ENCODE data around the gene SPAG9. TPM values are rescaled to one million over a fixed set of nuclear protein-coding genes. Genes with fewer than 3 reads are reported as not detected.

Gene SPAG9, protein sequence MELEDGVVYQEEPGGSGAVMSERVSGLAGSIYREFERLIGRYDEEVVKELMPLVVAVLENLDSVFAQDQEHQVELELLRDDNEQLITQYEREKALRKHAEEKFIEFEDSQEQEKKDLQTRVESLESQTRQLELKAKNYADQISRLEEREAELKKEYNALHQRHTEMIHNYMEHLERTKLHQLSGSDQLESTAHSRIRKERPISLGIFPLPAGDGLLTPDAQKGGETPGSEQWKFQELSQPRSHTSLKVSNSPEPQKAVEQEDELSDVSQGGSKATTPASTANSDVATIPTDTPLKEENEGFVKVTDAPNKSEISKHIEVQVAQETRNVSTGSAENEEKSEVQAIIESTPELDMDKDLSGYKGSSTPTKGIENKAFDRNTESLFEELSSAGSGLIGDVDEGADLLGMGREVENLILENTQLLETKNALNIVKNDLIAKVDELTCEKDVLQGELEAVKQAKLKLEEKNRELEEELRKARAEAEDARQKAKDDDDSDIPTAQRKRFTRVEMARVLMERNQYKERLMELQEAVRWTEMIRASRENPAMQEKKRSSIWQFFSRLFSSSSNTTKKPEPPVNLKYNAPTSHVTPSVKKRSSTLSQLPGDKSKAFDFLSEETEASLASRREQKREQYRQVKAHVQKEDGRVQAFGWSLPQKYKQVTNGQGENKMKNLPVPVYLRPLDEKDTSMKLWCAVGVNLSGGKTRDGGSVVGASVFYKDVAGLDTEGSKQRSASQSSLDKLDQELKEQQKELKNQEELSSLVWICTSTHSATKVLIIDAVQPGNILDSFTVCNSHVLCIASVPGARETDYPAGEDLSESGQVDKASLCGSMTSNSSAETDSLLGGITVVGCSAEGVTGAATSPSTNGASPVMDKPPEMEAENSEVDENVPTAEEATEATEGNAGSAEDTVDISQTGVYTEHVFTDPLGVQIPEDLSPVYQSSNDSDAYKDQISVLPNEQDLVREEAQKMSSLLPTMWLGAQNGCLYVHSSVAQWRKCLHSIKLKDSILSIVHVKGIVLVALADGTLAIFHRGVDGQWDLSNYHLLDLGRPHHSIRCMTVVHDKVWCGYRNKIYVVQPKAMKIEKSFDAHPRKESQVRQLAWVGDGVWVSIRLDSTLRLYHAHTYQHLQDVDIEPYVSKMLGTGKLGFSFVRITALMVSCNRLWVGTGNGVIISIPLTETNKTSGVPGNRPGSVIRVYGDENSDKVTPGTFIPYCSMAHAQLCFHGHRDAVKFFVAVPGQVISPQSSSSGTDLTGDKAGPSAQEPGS (N-terminal part only)
- total RNA-seq (10 to 100 TPM; 77.0 to 85.8 TPM), total RNA-seq (132 to 265 reads per million in 2 donors)

GRCh38 chr17:51120739-51121619 is at the start of gene SPAG9:
Gene SPAG9, minus strand, starts transcription at chr17:51120868. Its CDS starts 212 bp downstream, at chr17:51120656.
- Mint-ChIP-seq H3K27me3 (no peaks in the 10 kb centered on the region), H3K36me3 (ENCODE audit: low read depth) (no peaks in the 10 kb centered on the region), H3K27ac (peak within 1 kb of the TSS; percentile 97), H3K4me1 (peaks cover 41% of the 10 kb centered on the region), H3K4me3 (peak within 1 kb of the TSS; percentile 97)
- peak; percentile 86 for ATAC-seq
- peak; percentile 91 to 96 (median 93) for DNase-seq
- H3K9me3 ChIP-seq (ENCODE audit: control insufficient read depth, low read length, poor library complexity, severe bottlenecking): no peaks in the 10 kb centered on the region

- H3K4me3 Mint-ChIP-seq: no peak overlapping the region
- ATAC-seq: no peak
- no peaks in the 10 kb centered on the region for H3K9me3 ChIP-seq (ENCODE audit: control insufficient read depth, low read length, poor library complexity, severe bottlenecking)
- no peak for DNase-seq
- peaks cover 22% of the 10 kb centered on the region for H3K4me1 Mint-ChIP-seq
- no peaks in the 10 kb centered on the region for H3K27me3 Mint-ChIP-seq
- H3K27ac Mint-ChIP-seq: no peak overlapping the region
- H3K36me3 Mint-ChIP-seq (ENCODE audit: low read depth): peaks cover 6% of the 10 kb centered on the region
Observed at GRCh38 chr17:51169340-51169739, 48.7 kb upstream of the SPAG9 start.

DNA sequence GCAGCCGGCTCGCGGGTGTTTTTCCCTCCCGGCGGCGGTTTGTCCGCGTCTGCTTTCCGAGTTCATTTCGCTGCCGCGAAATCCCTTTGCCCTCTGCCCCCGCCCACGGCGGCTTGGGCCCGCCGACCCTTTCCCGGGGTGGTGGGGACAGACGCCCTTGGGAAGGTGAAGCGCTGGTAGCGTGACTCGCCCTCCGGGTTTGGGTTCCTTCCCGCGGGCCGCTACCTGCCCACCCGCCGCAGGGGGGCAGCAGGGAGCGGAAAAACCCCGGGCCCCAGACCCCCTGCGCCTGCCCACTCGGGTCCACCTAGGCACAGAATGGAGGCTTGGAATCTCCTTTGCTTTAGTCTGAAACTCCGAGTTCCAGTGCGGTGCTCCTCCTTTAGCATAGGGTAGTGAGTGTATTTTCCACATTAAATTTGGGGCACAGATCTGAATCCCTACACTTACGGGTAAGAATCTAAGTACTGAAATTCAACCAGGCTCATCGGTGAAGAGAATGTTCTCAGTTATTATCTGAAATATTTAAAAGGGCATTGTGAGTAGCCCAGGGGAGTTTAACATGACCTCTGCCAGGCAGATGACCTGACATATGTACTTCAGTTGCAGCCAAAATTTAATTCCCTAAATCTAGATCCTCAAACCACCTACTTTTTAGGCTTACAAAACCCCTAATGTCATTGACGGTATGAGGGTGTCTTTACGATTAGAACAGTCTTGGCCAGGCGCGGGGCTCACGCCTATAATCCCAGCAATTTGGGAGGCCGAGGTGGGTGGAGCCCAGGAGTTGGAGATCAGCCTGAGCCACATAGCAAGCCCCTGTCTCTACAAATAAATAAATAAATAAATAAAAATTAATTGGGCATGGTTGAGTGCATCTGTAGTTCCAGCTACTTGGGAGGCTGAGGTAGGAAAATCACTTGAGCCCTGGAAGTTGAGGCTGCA is 46.6 kb upstream of the SPAG9 start:
- Mint-ChIP-seq H3K36me3 (ENCODE audit: low read depth) (peaks cover 6% of the 10 kb centered on the region), H3K4me1 (peaks cover 22% of the 10 kb centered on the region)

DNA sequence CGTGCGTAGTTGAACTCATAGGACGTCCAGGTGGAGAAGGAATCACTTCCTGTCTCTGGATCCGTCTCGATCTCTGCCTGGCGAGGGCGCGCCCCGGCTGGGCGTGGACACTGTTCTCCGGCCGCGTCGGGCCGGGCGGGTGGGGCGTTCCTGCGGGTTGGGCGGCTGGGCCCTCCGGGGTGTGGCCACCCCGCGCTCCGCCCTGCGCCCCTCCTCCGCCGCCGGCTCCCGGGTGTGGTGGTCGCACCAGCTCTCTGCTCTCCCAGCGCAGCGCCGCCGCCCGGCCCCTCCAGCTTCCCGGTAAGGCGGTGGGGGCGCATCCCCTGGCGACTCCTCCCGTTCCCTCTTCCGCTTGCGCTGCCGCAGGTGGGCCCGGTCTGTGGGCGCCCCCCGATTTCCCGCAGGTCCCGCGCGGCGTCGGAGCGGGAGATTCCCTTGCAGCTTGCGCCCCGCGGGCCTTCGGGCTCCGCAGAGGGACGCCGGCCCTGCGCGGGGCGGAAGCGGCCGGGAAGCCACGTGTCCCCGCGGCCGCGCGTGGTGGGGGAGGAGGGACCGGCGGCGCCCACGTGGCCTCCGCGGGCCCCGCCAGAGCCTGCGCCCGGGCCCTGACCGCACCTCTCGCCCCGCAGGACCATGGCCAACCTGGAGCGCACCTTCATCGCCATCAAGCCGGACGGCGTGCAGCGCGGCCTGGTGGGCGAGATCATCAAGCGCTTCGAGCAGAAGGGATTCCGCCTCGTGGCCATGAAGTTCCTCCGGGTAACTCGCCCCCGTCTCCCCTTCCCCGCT is 45.7 kb upstream of the SPAG9 start, which contains the start of gene NME2:
TSS of gene NME2 (plus strand) at position 214 of the 789 bp plus-strand sequence. CDS start at position 634, 420 bp downstream.
- Mint-ChIP-seq H3K36me3 (ENCODE audit: low read depth) (peaks cover 6% of the 10 kb centered on the region), H3K27ac (peak within 1 kb of the TSS; percentile 90), H3K27me3 (no peaks in the 10 kb centered on the region), H3K4me3 (peak within 1 kb of the TSS; percentile 98), H3K4me1 (peaks cover 22% of the 10 kb centered on the region)
- ATAC-seq: peak; percentile 83
- no peaks in the 10 kb centered on the region for H3K9me3 ChIP-seq (ENCODE audit: control insufficient read depth, low read length, poor library complexity, severe bottlenecking)
- DNase-seq: peak; percentile 33 to 63 (median 52)

More for the DNA sequence above, 46.6 kb upstream of the SPAG9 start:
- DNase-seq (peak; percentile 49 to 61 (median 55)), ATAC-seq (peak; percentile 72)
- Mint-ChIP-seq H3K27me3 (no peaks in the 10 kb centered on the region), H3K4me3 (peak overlapping the region; percentile 98), H3K27ac (peak overlapping the region; percentile 72)
- no peaks in the 10 kb centered on the region for H3K9me3 ChIP-seq (ENCODE audit: control insufficient read depth, low read length, poor library complexity, severe bottlenecking)

DNA sequence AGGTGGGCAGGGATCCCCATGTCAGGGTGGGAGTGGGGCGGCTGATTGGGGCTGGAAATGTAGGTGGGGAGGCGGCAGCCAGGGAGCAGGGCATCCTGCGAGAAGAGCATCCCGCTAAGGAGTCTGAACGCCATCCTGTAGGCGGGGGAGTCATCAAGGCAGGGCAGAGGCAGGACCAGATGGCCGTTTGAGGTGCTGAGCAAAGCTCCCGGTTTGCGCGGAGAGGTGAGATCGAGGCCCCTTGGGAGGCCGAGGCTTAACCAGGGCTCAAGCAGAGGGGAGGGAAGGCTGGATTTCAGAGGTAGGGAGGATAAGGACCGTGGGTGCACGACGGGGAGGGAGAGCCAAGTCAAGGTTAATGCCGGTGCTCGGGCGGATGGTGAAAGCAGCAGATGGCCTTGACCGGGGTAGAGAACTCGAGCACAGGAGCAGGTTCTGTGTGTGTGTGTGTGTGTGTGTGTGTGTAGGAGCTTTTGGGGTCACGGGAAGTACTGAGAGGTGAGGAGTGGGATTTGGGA is 45.1 kb upstream of the SPAG9 start:
- H3K9me3 ChIP-seq (ENCODE audit: control insufficient read depth, low read length, poor library complexity, severe bottlenecking): no peaks in the 10 kb centered on the region
- Mint-ChIP-seq H3K4me3 (peak overlapping the region; percentile 98), H3K36me3 (ENCODE audit: low read depth) (peaks cover 6% of the 10 kb centered on the region), H3K27me3 (no peaks in the 10 kb centered on the region), H3K27ac (peak overlapping the region; percentile 90), H3K4me1 (peaks cover 20% of the 10 kb centered on the region)
- ATAC-seq (peak; percentile 23), DNase-seq (peak in 1 of 3 donors; percentile 13)

- peaks cover 7% of the 10 kb centered on the region for H3K36me3 Mint-ChIP-seq (ENCODE audit: low read depth)
- no peaks in the 10 kb centered on the region for H3K27me3 Mint-ChIP-seq
- peaks cover 20% of the 10 kb centered on the region for H3K4me1 Mint-ChIP-seq
- ATAC-seq (no peak), DNase-seq (no peak)
- H3K4me3 Mint-ChIP-seq: peak overlapping the region; percentile 98
- H3K9me3 ChIP-seq (ENCODE audit: control insufficient read depth, low read length, poor library complexity, severe bottlenecking): no peaks in the 10 kb centered on the region
- H3K27ac Mint-ChIP-seq: peak overlapping the region; percentile 90
Observed at GRCh38 chr17:51164911-51165679, 44.4 kb upstream of the SPAG9 start.

GRCh38 chr17:51161541-51161940 is 40.9 kb upstream of the SPAG9 start:
- no peaks in the 10 kb centered on the region for H3K9me3 ChIP-seq (ENCODE audit: control insufficient read depth, low read length, poor library complexity, severe bottlenecking)
- Mint-ChIP-seq H3K36me3 (ENCODE audit: low read depth) (peaks cover 7% of the 10 kb centered on the region), H3K27me3 (no peaks in the 10 kb centered on the region), H3K4me1 (peaks cover 6% of the 10 kb centered on the region), H3K4me3 (no peak overlapping the region), H3K27ac (peak overlapping the region; percentile 92)
- ATAC-seq (no peak), DNase-seq (no peak)

- H3K4me3 Mint-ChIP-seq: no peak overlapping the region
- no peak for DNase-seq
- no peak for ATAC-seq
- H3K27me3 Mint-ChIP-seq: no peaks in the 10 kb centered on the region
- no peaks in the 10 kb centered on the region for H3K9me3 ChIP-seq (ENCODE audit: control insufficient read depth, low read length, poor library complexity, severe bottlenecking)
- H3K4me1 Mint-ChIP-seq: peaks cover 5% of the 10 kb centered on the region
- H3K27ac Mint-ChIP-seq: no peak overlapping the region
- peaks cover 4% of the 10 kb centered on the region for H3K36me3 Mint-ChIP-seq (ENCODE audit: low read depth)
Observed at GRCh38 chr17:51159604-51160003, 38.9 kb upstream of the SPAG9 start.

- ATAC-seq: no peak
- Mint-ChIP-seq H3K4me3 (no peak overlapping the region), H3K27ac (no peak overlapping the region), H3K36me3 (ENCODE audit: low read depth) (no peaks in the 10 kb centered on the region), H3K27me3 (no peaks in the 10 kb centered on the region), H3K4me1 (peaks cover 5% of the 10 kb centered on the region)
- no peaks in the 10 kb centered on the region for H3K9me3 ChIP-seq (ENCODE audit: control insufficient read depth, low read length, poor library complexity, severe bottlenecking)
- DNase-seq: no peak
Observed at GRCh38 chr17:51155416-51155815, 34.7 kb upstream of the SPAG9 start.

GRCh38 chr17:51154176-51154575 is 33.5 kb upstream of the SPAG9 start:
- DNase-seq (no peak), ATAC-seq (no peak)
- Mint-ChIP-seq H3K4me1 (peaks cover 5% of the 10 kb centered on the region), H3K36me3 (ENCODE audit: low read depth) (no peaks in the 10 kb centered on the region), H3K4me3 (no peak overlapping the region), H3K27ac (no peak overlapping the region), H3K27me3 (no peaks in the 10 kb centered on the region)
- H3K9me3 ChIP-seq (ENCODE audit: control insufficient read depth, low read length, poor library complexity, severe bottlenecking): no peaks in the 10 kb centered on the region
